ENCODE measurements around the gene COLGALT1.
"Not testable (repeated sequence)": the region's sequence is repeated elsewhere in the genome, so short reads cannot be mapped to it uniquely, and the experiment has no call there.

DNA sequence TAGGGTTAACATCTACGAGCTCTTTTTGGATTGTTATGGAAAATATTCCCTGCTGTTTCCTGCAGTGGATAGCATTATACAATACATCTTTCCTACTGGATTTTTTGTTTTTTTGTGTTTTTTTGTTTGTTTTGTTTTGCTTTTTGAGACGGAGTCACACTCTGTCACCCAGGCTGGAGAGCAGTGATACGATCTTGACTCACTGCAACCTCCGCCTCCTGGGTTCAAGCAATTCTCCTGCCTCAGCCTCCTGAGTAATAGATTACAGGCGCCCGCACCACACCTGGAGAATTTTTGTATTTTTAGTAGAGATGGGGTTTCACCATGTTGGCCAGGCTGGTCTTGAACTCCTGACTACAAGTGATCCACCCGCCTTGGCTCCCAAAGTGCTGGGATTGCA, 29.9 kb downstream of the COLGALT1 start:
- not testable (repeated sequence) for TF ChIP-seq EP300, POLR2A (IDR thresholded peaks at IDR 0.05)
